ENCODE results near the gene PLPP1. TPM values are rescaled to one million over a fixed set of nuclear protein-coding genes. Genes with fewer than 3 reads are reported as not detected.

Gene PLPP1
- 23.9 and 24.9 TPM in 2 replicates for total RNA-seq (ENCODE audit: low replicate concordance)

DNA sequence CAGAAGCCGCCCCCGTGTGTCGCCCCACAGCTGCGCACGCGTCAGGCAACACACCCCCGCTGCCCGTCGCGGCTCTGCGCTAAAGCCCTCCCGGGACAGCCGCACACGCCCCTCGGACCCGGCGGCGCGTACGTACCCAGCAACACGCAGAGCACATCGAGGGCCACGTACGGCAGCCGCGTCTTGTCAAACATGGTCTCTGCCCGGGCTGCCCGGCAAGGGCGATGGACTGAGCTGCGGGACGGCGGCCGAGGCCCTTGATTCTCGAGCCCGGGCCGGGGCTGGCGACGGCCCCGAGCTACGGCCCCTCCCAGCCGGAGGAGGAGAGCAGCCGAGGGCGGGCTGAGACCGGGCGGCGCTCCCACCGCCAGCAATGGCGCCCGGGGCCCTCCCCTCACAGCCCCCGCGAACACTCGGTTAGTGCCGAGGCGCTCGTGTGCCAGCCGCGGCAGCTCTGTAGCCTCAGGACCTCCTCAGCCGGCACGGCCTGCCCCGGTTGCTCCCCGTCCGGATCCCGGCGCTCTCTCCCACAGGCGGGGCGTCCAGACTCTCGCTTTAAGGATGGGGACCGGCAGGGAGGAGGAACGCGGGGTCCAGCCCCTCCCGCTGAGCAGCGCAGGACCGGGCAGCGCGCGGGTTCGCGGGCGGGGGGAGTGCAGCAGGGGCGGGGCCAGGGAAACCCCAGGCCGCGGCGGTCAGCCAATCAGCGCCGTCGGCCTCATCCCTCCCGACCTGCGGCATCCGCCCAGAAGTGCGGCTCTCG lies at the start of gene PLPP1:
TSS of gene PLPP1 (minus strand) at position 529 of the 763 bp plus-strand sequence. CDS start at position 194, 335 bp downstream.
- H3K4me2 ChIP-seq, result peak within 1 kb of the TSS; percentile 99
- H3K27me3 ChIP-seq, result no peaks in the 10 kb centered on the region
- peak within 1 kb of the TSS; percentile 69 for H3K9ac ChIP-seq
- H3K36me3 ChIP-seq, result no peaks in the 10 kb centered on the region
- H2AFZ ChIP-seq (replicated peaks), result peak within 1 kb of the TSS; percentile 99
- H3K4me3 ChIP-seq, result peak within 1 kb of the TSS; percentile 90
- H3K9me3 ChIP-seq (ENCODE audit: low read depth), result no peaks in the 10 kb centered on the region
- peaks cover 16% of the 10 kb centered on the region for H4K20me1 ChIP-seq (ENCODE audit: low read depth)
- no peak for TF ChIP-seq CTCF (IDR thresholded peaks at IDR 0.05)
- TF ChIP-seq EZH2phosphoT487 (IDR thresholded peaks at IDR 0.05), result no peak
- TF ChIP-seq EZH2 (IDR thresholded peaks at IDR 0.05), result no peak
- H3K4me1 Mint-ChIP-seq, result peaks cover 17% of the 10 kb centered on the region
- H3F3A ChIP-seq (ENCODE audit: low read depth), result peaks cover 27% of the 10 kb centered on the region
- H3K36me3 Mint-ChIP-seq, result no peaks in the 10 kb centered on the region
- H3K9me3 Mint-ChIP-seq, result no peaks in the 10 kb centered on the region
- peak; percentile 96 for DNase-seq (ENCODE audit: low spot score)
- H3K27me3 Mint-ChIP-seq (ENCODE audit: insufficient read depth, low read depth), result peaks cover 8% of the 10 kb centered on the region
- H3K79me2 ChIP-seq (ENCODE audit: low read depth), result peaks cover 45% of the 10 kb centered on the region
- H3K27ac Mint-ChIP-seq, result peak within 1 kb of the TSS; percentile 42
- peak within 1 kb of the TSS; percentile 94 for H3K4me3 Mint-ChIP-seq
- peaks cover 14% of the 10 kb centered on the region for H3K4me1 ChIP-seq
- H3K27ac ChIP-seq, result peak within 1 kb of the TSS; percentile 91

- no peak overlapping the region for H3K27ac Mint-ChIP-seq
- Histone ChIP-seq H2AFZ (replicated peaks) (no peak overlapping the region), H4K20me1 (ENCODE audit: low read depth) (no peaks in the 10 kb centered on the region), H3F3A (ENCODE audit: low read depth) (no peaks in the 10 kb centered on the region), H3K27me3 (no peaks in the 10 kb centered on the region), H3K4me3 (no peak overlapping the region), H3K4me1 (no peaks in the 10 kb centered on the region), H3K79me2 (ENCODE audit: low read depth) (no peaks in the 10 kb centered on the region), H3K9ac (no peak overlapping the region), H3K27ac (no peak overlapping the region), H3K9me3 (ENCODE audit: low read depth) (no peaks in the 10 kb centered on the region), H3K4me2 (no peak overlapping the region), H3K36me3 (no peaks in the 10 kb centered on the region)
- H3K4me3 Mint-ChIP-seq, result no peak overlapping the region
- DNase-seq (ENCODE audit: low spot score), result no peak
- H3K9me3 Mint-ChIP-seq, result no peaks in the 10 kb centered on the region
- TF ChIP-seq EZH2phosphoT487 (IDR thresholded peaks at IDR 0.05) (no peak), CTCF (IDR thresholded peaks at IDR 0.05) (no peak), EZH2 (IDR thresholded peaks at IDR 0.05) (no peak)
- no peaks in the 10 kb centered on the region for H3K27me3 Mint-ChIP-seq (ENCODE audit: insufficient read depth, low read depth)
- no peaks in the 10 kb centered on the region for H3K36me3 Mint-ChIP-seq
- no peaks in the 10 kb centered on the region for H3K4me1 Mint-ChIP-seq
Measured at GRCh38 chr5:55583578-55583977, 48.8 kb upstream of the PLPP1 start.

- Mint-ChIP-seq H3K27ac (no peak overlapping the region), H3K27me3 (ENCODE audit: insufficient read depth, low read depth) (no peaks in the 10 kb centered on the region), H3K36me3 (no peaks in the 10 kb centered on the region), H3K4me1 (no peaks in the 10 kb centered on the region), H3K9me3 (no peaks in the 10 kb centered on the region), H3K4me3 (no peak overlapping the region)
- no peak for TF ChIP-seq EZH2 (IDR thresholded peaks at IDR 0.05)
- no peak for TF ChIP-seq EZH2phosphoT487 (IDR thresholded peaks at IDR 0.05)
- no peak for TF ChIP-seq CTCF (IDR thresholded peaks at IDR 0.05)
- no peak overlapping the region for H3K27ac ChIP-seq
- no peaks in the 10 kb centered on the region for H3K36me3 ChIP-seq
- H2AFZ ChIP-seq (replicated peaks), result no peak overlapping the region
- no peaks in the 10 kb centered on the region for H3K4me1 ChIP-seq
- H3K4me2 ChIP-seq, result no peak overlapping the region
- H3F3A ChIP-seq (ENCODE audit: low read depth), result no peaks in the 10 kb centered on the region
- H3K27me3 ChIP-seq, result no peaks in the 10 kb centered on the region
- H3K9me3 ChIP-seq (ENCODE audit: low read depth), result no peaks in the 10 kb centered on the region
- no peaks in the 10 kb centered on the region for H3K79me2 ChIP-seq (ENCODE audit: low read depth)
- H3K9ac ChIP-seq, result no peak overlapping the region
- H3K4me3 ChIP-seq, result no peak overlapping the region
- no peaks in the 10 kb centered on the region for H4K20me1 ChIP-seq (ENCODE audit: low read depth)
- no peak for DNase-seq (ENCODE audit: low spot score)
Measured at GRCh38 chr5:55582256-55582655, 47.5 kb upstream of the PLPP1 start.
